Liver (tissue), 9 donors: Measurements from ENCODE around the gene PERCC1. TPM values are rescaled to one million over a fixed set of nuclear protein-coding genes. Genes with fewer than 3 reads are reported as not detected.

Experiments
- DNase-seq: peaks from one replicate; pipeline ENCODE4 v3.0.0-alpha.2; 2017; ENCODE audit warnings: low spot score
- H3K27ac ChIP-seq, 2 donors: one replicate each; pipeline ENCODE4 v1.7.0; 2013; ENCODE audit warnings: inconsistent platforms in 2 of 2, low read length in 2 of 2, control low read depth in 1 of 2, low read depth in 1 of 2, mild to moderate bottlenecking in 1 of 2
- H3K27me3 ChIP-seq, 4 donors: one replicate each; pipeline versions ENCODE4 v1.6.1 to v1.7.0; 2013; ENCODE audit warnings: low read length in 3 of 4, inconsistent platforms in 1 of 4, mild to moderate bottlenecking in 1 of 4, moderate library complexity in 1 of 4; ENCODE audit not compliant: control insufficient read depth in 4 of 4, insufficient read depth in 4 of 4
- H3K36me3 ChIP-seq, 4 donors: one replicate each; pipeline versions ENCODE4 v1.6.1 to v1.7.0; 2013; ENCODE audit warnings: low read length in 3 of 4, mild to moderate bottlenecking in 3 of 4, low read depth in 1 of 4, moderate library complexity in 1 of 4; ENCODE audit not compliant: control insufficient read depth in 4 of 4, insufficient read depth in 3 of 4
- H3K4me1 ChIP-seq, 4 donors: one replicate each; pipeline versions ENCODE4 v1.6.1 to v1.7.0; 2013; ENCODE audit warnings: low read length in 3 of 4, mild to moderate bottlenecking in 3 of 4, moderate library complexity in 1 of 4; ENCODE audit not compliant: control insufficient read depth in 4 of 4, insufficient read depth in 4 of 4
- H3K4me3 ChIP-seq, 3 donors: one replicate each; pipeline versions ENCODE4 v1.6.1 to v1.7.0; 2013; ENCODE audit warnings: low read length in 3 of 3, control low read depth in 1 of 3, low read depth in 1 of 3, mild to moderate bottlenecking in 1 of 3
- H3K9ac ChIP-seq, 2 donors: one replicate each; pipeline ENCODE4 v1.7.0; 2013; ENCODE audit warnings: low read length in 2 of 2, mild to moderate bottlenecking in 2 of 2, moderate library complexity in 2 of 2, control low read depth in 1 of 2, low read depth in 1 of 2
- H3K9me3 ChIP-seq, 4 donors: one replicate each; pipeline versions ENCODE4 v1.6.1 to v1.7.0; 2013; ENCODE audit warnings: low read length in 3 of 4; ENCODE audit not compliant: control insufficient read depth in 4 of 4
- GABPA ChIP-seq, 2 donors: IDR thresholded peaks in 1 of 2; conservative IDR thresholded peaks in 1 of 2; 2 replicates each; pipeline ENCODE4 v1.6.1; 2016; ENCODE audit warnings: antibody characterized with exemption in 2 of 2, mild to moderate bottlenecking in 1 of 2, moderate library complexity in 1 of 2
- HNF4A ChIP-seq, 2 donors: conservative IDR thresholded peaks; 2 replicates each; pipeline ENCODE4 v1.6.1; 2016; ENCODE audit warnings: antibody characterized with exemption in 2 of 2, mild to moderate bottlenecking in 2 of 2
- HNF4G ChIP-seq: IDR thresholded peaks from 2 replicates; pipeline ENCODE4 v1.6.1; 2016; ENCODE audit warnings: antibody characterized with exemption
- RAD21 ChIP-seq, 2 donors: IDR thresholded peaks; 2 replicates each; pipeline ENCODE4 v1.6.1; 2016; ENCODE audit warnings: antibody characterized with exemption in 2 of 2, mild to moderate bottlenecking in 2 of 2
- REST ChIP-seq: IDR thresholded peaks from 2 replicates; pipeline ENCODE4 v1.6.1; 2016; ENCODE audit warnings: antibody characterized with exemption, mild to moderate bottlenecking
- RXRA ChIP-seq, 2 donors: IDR thresholded peaks; 2 replicates each; pipeline ENCODE4 v1.6.1; 2017 to 2018; ENCODE audit warnings: antibody characterized with exemption in 2 of 2, mild to moderate bottlenecking in 1 of 2
- TAF1 ChIP-seq: conservative IDR thresholded peaks from 2 replicates; pipeline ENCODE4 v1.6.1; 2016; ENCODE audit warnings: antibody characterized with exemption, mild to moderate bottlenecking
- WGBS: extraction: QIAGEN DNeasy Blood & Tissue Kit; methylation state at CpG from one replicate; pipeline ENCODE4 v1.1.7; 2013; 5-methylcytosine and 5-hydroxymethylcytosine counted together
- polyA plus RNA-seq, 2 donors: library from polyadenylated mRNA; stranded (reverse) in 1 of 2; unstranded in 1 of 2; fragments of 200-250 nt in 1 of 2; fragments of >200 nt in 1 of 2; fragmentation: Nextera tagmentation in 1 of 2; extraction: Ambion mirVana in 1 of 2; gene quantifications; one replicate each; pipeline versions ENCODE4 v1.2.1 to v1.2.3, GENCODE V29; 2013 to 2015
- total RNA-seq, 2 donors: library from RNA; depleted of rRNA; stranded (reverse); fragments of >200 nt; gene quantifications; one replicate each; pipeline ENCODE4 v1.2.3, GENCODE V29; 2014
- TF ChIP-seq, protein P1 (sequence below): IDR thresholded peaks from 2 replicates; pipeline ENCODE4 v1.6.1; 2016; ENCODE audit warnings: antibody characterized with exemption
- TF ChIP-seq, protein P2 (sequence below): IDR thresholded peaks from 2 replicates; pipeline ENCODE4 v1.6.1; 2016; ENCODE audit warnings: antibody characterized with exemption
- TF ChIP-seq, protein P3 (sequence below): IDR thresholded peaks from 2 replicates; pipeline ENCODE4 v1.6.1; 2016; ENCODE audit warnings: antibody characterized with exemption
- donor health status: healthy.
- donor health status: healthy.
- donor health status: healthy.
- donor health status: healthy.
- donor health status: healthy.

The PERCC1 gene
- total and polyA plus RNA-seq, 4 donors = 0.50 to 4.7 TPM; not detected in 2

GRCh38 chr16:1461146-1461545 lies 30.3 kb downstream of the PERCC1 start:
- Histone ChIP-seq H3K27ac (no peak overlapping the region), H3K4me1 (no peaks in the 10 kb centered on the region), H3K9ac (no peak overlapping the region), H3K36me3 (peaks cover 0 to 28% (median 7%) of the 10 kb centered on the region in 4 donors), H3K4me3 (no peak overlapping the region), H3K27me3 (no peaks in the 10 kb centered on the region), H3K9me3 (no peaks in the 10 kb centered on the region)
- TF ChIP-seq, protein P1, sequence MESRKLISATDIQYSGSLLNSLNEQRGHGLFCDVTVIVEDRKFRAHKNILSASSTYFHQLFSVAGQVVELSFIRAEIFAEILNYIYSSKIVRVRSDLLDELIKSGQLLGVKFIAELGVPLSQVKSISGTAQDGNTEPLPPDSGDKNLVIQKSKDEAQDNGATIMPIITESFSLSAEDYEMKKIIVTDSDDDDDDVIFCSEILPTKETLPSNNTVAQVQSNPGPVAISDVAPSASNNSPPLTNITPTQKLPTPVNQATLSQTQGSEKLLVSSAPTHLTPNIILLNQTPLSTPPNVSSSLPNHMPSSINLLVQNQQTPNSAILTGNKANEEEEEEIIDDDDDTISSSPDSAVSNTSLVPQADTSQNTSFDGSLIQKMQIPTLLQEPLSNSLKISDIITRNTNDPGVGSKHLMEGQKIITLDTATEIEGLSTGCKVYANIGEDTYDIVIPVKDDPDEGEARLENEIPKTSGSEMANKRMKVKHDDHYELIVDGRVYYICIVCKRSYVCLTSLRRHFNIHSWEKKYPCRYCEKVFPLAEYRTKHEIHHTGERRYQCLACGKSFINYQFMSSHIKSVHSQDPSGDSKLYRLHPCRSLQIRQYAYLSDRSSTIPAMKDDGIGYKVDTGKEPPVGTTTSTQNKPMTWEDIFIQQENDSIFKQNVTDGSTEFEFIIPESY = no peak
- no peak for TF ChIP-seq RXRA (IDR thresholded peaks at IDR 0.05)
- no peak for TF ChIP-seq HNF4G
- 92% methylated on average over 24 of the region's 24 CpGs for WGBS
- DNase-seq = no peak

GRCh38 chr16:1464196-1464893 lies 33.5 kb downstream of the PERCC1 start:
- TF ChIP-seq REST = no peak
- no peak for TF ChIP-seq HNF4G
- TF ChIP-seq, protein P2, sequence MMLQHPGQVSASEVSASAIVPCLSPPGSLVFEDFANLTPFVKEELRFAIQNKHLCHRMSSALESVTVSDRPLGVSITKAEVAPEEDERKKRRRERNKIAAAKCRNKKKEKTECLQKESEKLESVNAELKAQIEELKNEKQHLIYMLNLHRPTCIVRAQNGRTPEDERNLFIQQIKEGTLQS = no peak
- TF ChIP-seq, protein P1 = no peak
- TF ChIP-seq GABPA (IDR thresholded peaks at IDR 0.05 in 1 of 2, conservative IDR thresholded peaks at IDR 0.05 in 1 of 2) = no peak
- TF ChIP-seq HNF4A (conservative IDR thresholded peaks at IDR 0.05) = no peak
- no peak for TF ChIP-seq TAF1
- TF ChIP-seq RAD21 (IDR thresholded peaks at IDR 0.05) = no peak
- TF ChIP-seq, protein P3, sequence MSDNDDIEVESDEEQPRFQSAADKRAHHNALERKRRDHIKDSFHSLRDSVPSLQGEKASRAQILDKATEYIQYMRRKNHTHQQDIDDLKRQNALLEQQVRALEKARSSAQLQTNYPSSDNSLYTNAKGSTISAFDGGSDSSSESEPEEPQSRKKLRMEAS = no peak
- Histone ChIP-seq H3K9ac (no peak overlapping the region), H3K36me3 (peaks cover 0 to 17% (median 5%) of the 10 kb centered on the region in 4 donors), H3K27ac (no peak overlapping the region), H3K4me1 (no peaks in the 10 kb centered on the region), H3K27me3 (no peaks in the 10 kb centered on the region), H3K9me3 (no peaks in the 10 kb centered on the region), H3K4me3 (no peak overlapping the region)
- DNase-seq = no peak
- WGBS = 94% methylated on average over 41 of the region's 41 CpGs
